ENCODE data around the gene FAIM. TPM values are rescaled to one million over a fixed set of nuclear protein-coding genes. Genes with fewer than 3 reads are reported as not detected.
"Not testable (repeated sequence)": the region's sequence is repeated elsewhere in the genome, so short reads cannot be mapped to it uniquely, and the experiment has no call there.

FAIM gene
- total and polyA plus RNA-seq, 5 donors from 2014 or later, result 1.7 to 9.7 (median 8.0) TPM

GRCh38 chr3:138569624-138570023, 38.9 kb upstream of the FAIM start:
- not testable (repeated sequence) for H3K27me3 ChIP-seq (ENCODE audit: control insufficient read depth, insufficient read depth, low read length); DNase-seq; ATAC-seq (ENCODE audit: low read depth in 2 of 2); H3K36me3 ChIP-seq (ENCODE audit: control insufficient read depth, insufficient read depth, low read length); H3K9me3 ChIP-seq (ENCODE audit: control insufficient read depth in 2 of 2, low read length in 2 of 2); H3K27ac ChIP-seq (ENCODE audit: insufficient read depth, low read length, poor library complexity, severe bottlenecking); H3K4me1 ChIP-seq (ENCODE audit: control insufficient read depth, insufficient read depth, low read length, poor library complexity, severe bottlenecking); H3K4me3 ChIP-seq (ENCODE audit: low read depth, low read length); H3K27me3 Mint-ChIP-seq
- Mint-ChIP-seq H3K9me3 (peaks cover 0 to 11% (median 3%) of the 10 kb centered on the region in 7 donors), H3K4me1 (peaks cover 6 to 30% (median 10%) of the 10 kb centered on the region in 4 donors), H3K4me3 (peak overlapping the region in 1 of 4 donors; percentile 8), H3K36me3 (peaks cover 30% of the 10 kb centered on the region), H3K27ac (peak overlapping the region in 1 of 3 donors; percentile 34)

DNA sequence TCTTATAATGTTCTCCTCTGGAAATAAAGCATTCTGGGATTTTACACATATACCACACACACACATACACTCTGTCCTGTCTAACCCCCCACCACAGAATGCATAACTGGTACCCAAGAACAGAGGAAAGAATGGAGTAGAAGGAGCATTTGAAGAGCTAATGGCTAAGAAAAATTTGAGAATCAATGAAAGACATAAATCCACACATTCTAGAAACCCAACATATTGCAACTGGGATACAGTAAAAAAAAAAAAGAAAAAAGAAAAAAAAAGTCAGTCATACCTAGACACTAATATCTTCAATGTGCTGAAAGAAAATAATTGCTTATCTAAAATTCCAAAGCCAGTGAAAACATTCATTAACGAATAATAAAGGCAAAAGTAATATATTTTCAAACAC, 35.4 kb upstream of the FAIM start:
- Mint-ChIP-seq H3K27ac (no peak overlapping the region), H3K9me3 (peaks cover 0 to 15% (median 3%) of the 10 kb centered on the region in 7 donors), H3K36me3 (peaks cover 35% of the 10 kb centered on the region), H3K27me3 (peaks cover 15% of the 10 kb centered on the region), H3K4me1 (peaks cover 7 to 39% (median 19%) of the 10 kb centered on the region in 4 donors), H3K4me3 (no peak overlapping the region)
- Histone ChIP-seq H3K4me3 (ENCODE audit: low read depth, low read length) (no peak overlapping the region), H3K27me3 (ENCODE audit: control insufficient read depth, insufficient read depth, low read length) (no peaks in the 10 kb centered on the region), H3K4me1 (ENCODE audit: control insufficient read depth, insufficient read depth, low read length, poor library complexity, severe bottlenecking) (peaks cover 4% of the 10 kb centered on the region), H3K9me3 (ENCODE audit: control insufficient read depth in 2 of 2, low read length in 2 of 2) (no peaks in the 10 kb centered on the region), H3K36me3 (ENCODE audit: control insufficient read depth, insufficient read depth, low read length) (no peaks in the 10 kb centered on the region), H3K27ac (ENCODE audit: insufficient read depth, low read length, poor library complexity, severe bottlenecking) (no peak overlapping the region)
- ATAC-seq (ENCODE audit: low read depth in 2 of 2) (no peak), DNase-seq (no peak)

- peak overlapping the region in 3 of 4 donors; percentile 48 to 62 (median 56) for H3K4me3 Mint-ChIP-seq
- peaks cover 0 to 12% (median 1%) of the 10 kb centered on the region in 7 donors for H3K9me3 Mint-ChIP-seq
- ATAC-seq (ENCODE audit: low read depth in 2 of 2) (peak in 1 of 2 donors; percentile 24), DNase-seq (peak in 1 of 3 donors; percentile 56)
- H3K36me3 ChIP-seq (ENCODE audit: control insufficient read depth, insufficient read depth, low read length), result no peaks in the 10 kb centered on the region
- H3K4me3 ChIP-seq (ENCODE audit: low read depth, low read length), result peak overlapping the region; percentile 53
- peaks cover 25% of the 10 kb centered on the region for H3K36me3 Mint-ChIP-seq
- no peaks in the 10 kb centered on the region for H3K9me3 ChIP-seq (ENCODE audit: control insufficient read depth in 2 of 2, low read length in 2 of 2)
- no peaks in the 10 kb centered on the region for H3K27me3 ChIP-seq (ENCODE audit: control insufficient read depth, insufficient read depth, low read length)
- H3K27ac Mint-ChIP-seq, result peak overlapping the region; percentile 14 to 74 (median 55)
- peaks cover 6 to 33% (median 19%) of the 10 kb centered on the region in 4 donors for H3K4me1 Mint-ChIP-seq
- H3K4me1 ChIP-seq (ENCODE audit: control insufficient read depth, insufficient read depth, low read length, poor library complexity, severe bottlenecking), result peaks cover 7% of the 10 kb centered on the region
- no peak overlapping the region for H3K27ac ChIP-seq (ENCODE audit: insufficient read depth, low read length, poor library complexity, severe bottlenecking)
- H3K27me3 Mint-ChIP-seq, result peaks cover 9% of the 10 kb centered on the region
These were observed 30.4 kb upstream of the FAIM start for GRCh38 chr3:138578141-138578540.

- peaks cover 7% of the 10 kb centered on the region for H3K4me1 ChIP-seq (ENCODE audit: control insufficient read depth, insufficient read depth, low read length, poor library complexity, severe bottlenecking)
- H3K4me1 Mint-ChIP-seq, result peaks cover 15 to 33% (median 21%) of the 10 kb centered on the region in 4 donors
- DNase-seq (no peak), ATAC-seq (ENCODE audit: low read depth in 2 of 2) (no peak)
- peaks cover 9% of the 10 kb centered on the region for H3K27me3 Mint-ChIP-seq
- peaks cover 0 to 5% (median 0%) of the 10 kb centered on the region in 7 donors for H3K9me3 Mint-ChIP-seq
- H3K9me3 ChIP-seq (ENCODE audit: control insufficient read depth in 2 of 2, low read length in 2 of 2), result no peaks in the 10 kb centered on the region
- H3K36me3 ChIP-seq (ENCODE audit: control insufficient read depth, insufficient read depth, low read length), result no peaks in the 10 kb centered on the region
- peaks cover 16% of the 10 kb centered on the region for H3K36me3 Mint-ChIP-seq
- H3K27me3 ChIP-seq (ENCODE audit: control insufficient read depth, insufficient read depth, low read length), result no peaks in the 10 kb centered on the region
- H3K4me3 Mint-ChIP-seq, result peak overlapping the region in 1 of 4 donors; percentile 32
- H3K4me3 ChIP-seq (ENCODE audit: low read depth, low read length), result no peak overlapping the region
- H3K27ac Mint-ChIP-seq, result no peak overlapping the region
- no peak overlapping the region for H3K27ac ChIP-seq (ENCODE audit: insufficient read depth, low read length, poor library complexity, severe bottlenecking)
These were observed 29.5 kb upstream of the FAIM start for GRCh38 chr3:138578961-138579574.

- no peak overlapping the region for H3K4me3 Mint-ChIP-seq
- no peak for ATAC-seq (ENCODE audit: low read depth in 2 of 2)
- no peaks in the 10 kb centered on the region for H3K27me3 Mint-ChIP-seq
- no peak overlapping the region for H3K4me3 ChIP-seq (ENCODE audit: low read depth, low read length)
- H3K27me3 ChIP-seq (ENCODE audit: control insufficient read depth, insufficient read depth, low read length), result no peaks in the 10 kb centered on the region
- no peaks in the 10 kb centered on the region for H3K9me3 Mint-ChIP-seq
- H3K36me3 Mint-ChIP-seq, result peaks cover 19% of the 10 kb centered on the region
- no peaks in the 10 kb centered on the region for H3K4me1 ChIP-seq (ENCODE audit: control insufficient read depth, insufficient read depth, low read length, poor library complexity, severe bottlenecking)
- no peak for DNase-seq
- no peak overlapping the region for H3K27ac ChIP-seq (ENCODE audit: insufficient read depth, low read length, poor library complexity, severe bottlenecking)
- H3K9me3 ChIP-seq (ENCODE audit: control insufficient read depth in 2 of 2, low read length in 2 of 2), result no peaks in the 10 kb centered on the region
- no peak overlapping the region for H3K27ac Mint-ChIP-seq
- no peaks in the 10 kb centered on the region for H3K36me3 ChIP-seq (ENCODE audit: control insufficient read depth, insufficient read depth, low read length)
- peaks cover 4 to 24% (median 13%) of the 10 kb centered on the region in 4 donors for H3K4me1 Mint-ChIP-seq
These were observed 21.2 kb upstream of the FAIM start for GRCh38 chr3:138587374-138587773.

DNA sequence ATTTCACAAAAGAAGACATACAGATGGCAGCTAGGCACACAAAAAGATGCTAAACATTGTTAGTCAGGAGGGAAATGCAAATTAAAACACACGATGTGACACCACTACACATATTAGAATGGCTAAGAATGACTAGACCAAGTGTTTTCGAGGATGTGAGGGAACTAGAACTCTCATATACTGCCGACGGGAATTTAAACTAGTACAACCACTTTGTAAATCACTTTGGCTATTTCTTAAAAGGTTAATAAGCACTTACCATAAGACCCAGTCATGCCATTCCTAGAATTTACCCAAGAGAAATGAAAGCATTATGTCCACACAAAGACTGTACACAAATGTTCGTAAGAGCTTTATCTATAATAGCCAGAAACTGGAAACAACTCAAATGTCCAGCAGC, 20.1 kb upstream of the FAIM start:
- H3K9me3 ChIP-seq (ENCODE audit: control insufficient read depth in 2 of 2, low read length in 2 of 2), result no peaks in the 10 kb centered on the region
- no peaks in the 10 kb centered on the region for H3K27me3 Mint-ChIP-seq
- H3K4me1 Mint-ChIP-seq, result peaks cover 4 to 26% (median 12%) of the 10 kb centered on the region in 4 donors
- peaks cover 19% of the 10 kb centered on the region for H3K36me3 Mint-ChIP-seq
- no peak overlapping the region for H3K27ac ChIP-seq (ENCODE audit: insufficient read depth, low read length, poor library complexity, severe bottlenecking)
- no peaks in the 10 kb centered on the region for H3K36me3 ChIP-seq (ENCODE audit: control insufficient read depth, insufficient read depth, low read length)
- no peaks in the 10 kb centered on the region for H3K27me3 ChIP-seq (ENCODE audit: control insufficient read depth, insufficient read depth, low read length)
- DNase-seq, result no peak
- H3K4me1 ChIP-seq (ENCODE audit: control insufficient read depth, insufficient read depth, low read length, poor library complexity, severe bottlenecking), result no peaks in the 10 kb centered on the region
- H3K9me3 Mint-ChIP-seq, result no peaks in the 10 kb centered on the region
- H3K27ac Mint-ChIP-seq, result no peak overlapping the region
- ATAC-seq (ENCODE audit: low read depth in 2 of 2), result no peak
- peak overlapping the region in 1 of 4 donors; percentile 21 for H3K4me3 Mint-ChIP-seq
- no peak overlapping the region for H3K4me3 ChIP-seq (ENCODE audit: low read depth, low read length)

- peaks cover 4 to 22% (median 10%) of the 10 kb centered on the region in 4 donors for H3K4me1 Mint-ChIP-seq
- no peak overlapping the region for H3K27ac Mint-ChIP-seq
- no peaks in the 10 kb centered on the region for H3K27me3 Mint-ChIP-seq
- H3K4me1 ChIP-seq (ENCODE audit: control insufficient read depth, insufficient read depth, low read length, poor library complexity, severe bottlenecking), result peaks cover 4% of the 10 kb centered on the region
- H3K36me3 Mint-ChIP-seq, result peaks cover 9% of the 10 kb centered on the region
- no peak overlapping the region for H3K4me3 ChIP-seq (ENCODE audit: low read depth, low read length)
- H3K27me3 ChIP-seq (ENCODE audit: control insufficient read depth, insufficient read depth, low read length), result no peaks in the 10 kb centered on the region
- peak overlapping the region in 1 of 4 donors; percentile 11 for H3K4me3 Mint-ChIP-seq
- H3K36me3 ChIP-seq (ENCODE audit: control insufficient read depth, insufficient read depth, low read length), result no peaks in the 10 kb centered on the region
- no peak for DNase-seq
- ATAC-seq (ENCODE audit: low read depth in 2 of 2), result no peak
- no peaks in the 10 kb centered on the region for H3K9me3 ChIP-seq (ENCODE audit: control insufficient read depth in 2 of 2, low read length in 2 of 2)
- no peaks in the 10 kb centered on the region for H3K9me3 Mint-ChIP-seq
- no peak overlapping the region for H3K27ac ChIP-seq (ENCODE audit: insufficient read depth, low read length, poor library complexity, severe bottlenecking)
These were observed 17.2 kb upstream of the FAIM start for GRCh38 chr3:138591392-138591791.
